CD14-positive monocyte (primary cell): ENCODE measurements around the gene ABCF3. TPM values are rescaled to one million over a fixed set of nuclear protein-coding genes. Genes with fewer than 3 reads are reported as not detected.

Experiments
- DNase-seq, 3 donors: peaks; one replicate each; pipeline ENCODE4 v3.0.0-alpha.2; 2011 to 2022
- H2AFZ ChIP-seq: 2 replicates; pipeline ENCODE4 v1.6.0; 2012; ENCODE audit warnings: mild to moderate bottlenecking, low read depth, low read length, inconsistent platforms; ENCODE audit not compliant: insufficient read depth, poor library complexity, severe bottlenecking
- H3K27ac ChIP-seq, 2 donors: 1 replicate in 1 of 2; 2 replicates in 1 of 2; pipeline ENCODE4 v1.5.1; 2012 to 2013; ENCODE audit warnings: low read length in 2 of 2, control low read depth in 1 of 2, inconsistent platforms in 1 of 2, low read depth in 1 of 2, mild to moderate bottlenecking in 1 of 2
- H3K27me3 ChIP-seq, 2 donors: one replicate each; pipeline versions ENCODE4 v1.6.0 to v1.6.1; 2011 to 2013; ENCODE audit warnings: low read length in 2 of 2; ENCODE audit not compliant: control insufficient read depth in 2 of 2, insufficient read depth in 2 of 2
- H3K36me3 ChIP-seq, 2 donors: replicated peaks in 1 of 2; 1 replicate in 1 of 2; 2 replicates in 1 of 2; pipeline versions ENCODE4 v1.5.1 to v1.6.1; 2012 to 2013; ENCODE audit warnings: low read length in 2 of 2, control low read depth in 1 of 2, inconsistent platforms in 1 of 2, mild to moderate bottlenecking in 1 of 2; ENCODE audit not compliant: insufficient read depth in 2 of 2, control insufficient read depth in 1 of 2
- H3K4me1 ChIP-seq, 2 donors: 1 replicate in 1 of 2; 2 replicates in 1 of 2; pipeline versions ENCODE4 v1.5.1 to v1.6.1; 2012 to 2013; ENCODE audit warnings: low read length in 2 of 2, control low read depth in 1 of 2, inconsistent platforms in 1 of 2, mild to moderate bottlenecking in 1 of 2, moderate library complexity in 1 of 2; ENCODE audit not compliant: insufficient read depth in 2 of 2, control insufficient read depth in 1 of 2
- H3K4me2 ChIP-seq: replicated peaks from 2 replicates; pipeline ENCODE3; 2012; ENCODE audit warnings: low read length, moderate library complexity, mild to moderate bottlenecking; ENCODE audit not compliant: poor library complexity, severe bottlenecking; ENCODE audit errors: extremely low read depth
- H3K4me3 ChIP-seq, 3 experiments: fragments of 200-600 bp in 1 of 3; sonication (generic) in 1 of 3; replicated peaks in 1 of 3; 1 replicate in 2 of 3; 2 replicates in 1 of 3; pipeline ENCODE4 v1.5.1; 2011 to 2013; ENCODE audit warnings: low read length in 3 of 3, mild to moderate bottlenecking in 3 of 3, control low read depth in 2 of 3, low read depth in 2 of 3, inconsistent platforms in 1 of 3, moderate library complexity in 1 of 3
- H3K79me2 ChIP-seq: 2 replicates; pipeline ENCODE4 v1.6.0; 2012; ENCODE audit warnings: mild to moderate bottlenecking, control low read depth, inconsistent platforms, low read length, moderate library complexity; ENCODE audit not compliant: insufficient read depth
- H3K9ac ChIP-seq: 2 replicates; pipeline ENCODE4 v1.6.0; 2017; ENCODE audit warnings: low read length, mild to moderate bottlenecking; ENCODE audit not compliant: insufficient read depth, poor library complexity, severe bottlenecking
- H3K9me3 ChIP-seq, 2 donors: replicated peaks in 1 of 2; 1 replicate in 1 of 2; 2 replicates in 1 of 2; pipeline versions ENCODE4 v1.5.1 to v1.6.1; 2012 to 2013; ENCODE audit warnings: low read length in 2 of 2, control low read depth in 1 of 2; ENCODE audit not compliant: control insufficient read depth in 1 of 2, insufficient read depth in 1 of 2
- H4K20me1 ChIP-seq: 2 replicates; pipeline ENCODE4 v1.6.0; 2012; ENCODE audit warnings: mild to moderate bottlenecking, low read length, control low read depth, moderate library complexity; ENCODE audit not compliant: insufficient read depth
- H3K27ac Mint-ChIP-seq, 7 donors: one replicate each; pipeline ENCODE4 v1.8.0; 2020; ENCODE audit warnings: mild to moderate bottlenecking in 7 of 7, mixed read lengths in 7 of 7, moderate library complexity in 6 of 7, inconsistent platforms in 2 of 7
- H3K27me3 Mint-ChIP-seq, 3 donors: one replicate each; pipeline ENCODE4 v1.8.0; 2021 to 2022; ENCODE audit warnings: low read depth in 3 of 3, mild to moderate bottlenecking in 3 of 3, mixed read lengths in 3 of 3, moderate library complexity in 3 of 3, inconsistent platforms in 1 of 3
- H3K36me3 Mint-ChIP-seq, 2 donors: one replicate each; pipeline ENCODE4 v1.8.0; 2020; ENCODE audit warnings: mixed read lengths in 2 of 2, inconsistent platforms in 1 of 2, mild to moderate bottlenecking in 1 of 2
- H3K4me1 Mint-ChIP-seq: one replicate; pipeline ENCODE4 v1.8.0; 2020; ENCODE audit warnings: mild to moderate bottlenecking, mixed read lengths
- H3K4me3 Mint-ChIP-seq, 2 donors: one replicate each; pipeline ENCODE4 v1.8.0; 2020; ENCODE audit warnings: mild to moderate bottlenecking in 2 of 2, mixed read lengths in 2 of 2, moderate library complexity in 1 of 2
- H3K9me3 Mint-ChIP-seq, 7 donors: one replicate each; pipeline ENCODE4 v1.8.0; 2020 to 2022; ENCODE audit warnings: mixed read lengths in 7 of 7, mild to moderate bottlenecking in 6 of 7, moderate library complexity in 6 of 7, inconsistent platforms in 2 of 7
- WGBS: methylation state at CpG from one replicate; pipeline ENCODE4 v1.1.5; 2013; ENCODE audit warnings: missing lambda C conversion rate; ENCODE audit not compliant: insufficient coverage; 5-methylcytosine and 5-hydroxymethylcytosine counted together
- intact Hi-C, 2 donors: fragments of 100-400 bp; cut with micrococcal nuclease; formaldehyde crosslinking; loops; one replicate each; pipeline versions ENCODE4 v1.15.0 to v1.15.1; 2023
- polyA plus RNA-seq, 3 donors: library from polyadenylated mRNA; depleted of rRNA in 1 of 3; unstranded in 2 of 3; stranded (reverse) in 1 of 3; fragments of 300-500 nt in 2 of 3; fragments of >200 nt in 1 of 3; fragmentation: Illumina TruSeq in 2 of 3; gene quantifications; 1 replicate in 2 of 3; 2 replicates in 1 of 3; pipeline ENCODE4 v1.2.3, GENCODE V29; 2012 to 2021
- TF ChIP-seq, protein P1 (sequence below): fragments of 200-600 bp; IDR thresholded peaks from one replicate; pipeline ENCODE4 v1.8.0; 2022; ENCODE audit warnings: antibody characterized with exemption, mild to moderate bottlenecking

The ABCF3 gene
- polyA plus RNA-seq, 3 donors: 13.5 to 74.8 (median 13.9) TPM

DNA sequence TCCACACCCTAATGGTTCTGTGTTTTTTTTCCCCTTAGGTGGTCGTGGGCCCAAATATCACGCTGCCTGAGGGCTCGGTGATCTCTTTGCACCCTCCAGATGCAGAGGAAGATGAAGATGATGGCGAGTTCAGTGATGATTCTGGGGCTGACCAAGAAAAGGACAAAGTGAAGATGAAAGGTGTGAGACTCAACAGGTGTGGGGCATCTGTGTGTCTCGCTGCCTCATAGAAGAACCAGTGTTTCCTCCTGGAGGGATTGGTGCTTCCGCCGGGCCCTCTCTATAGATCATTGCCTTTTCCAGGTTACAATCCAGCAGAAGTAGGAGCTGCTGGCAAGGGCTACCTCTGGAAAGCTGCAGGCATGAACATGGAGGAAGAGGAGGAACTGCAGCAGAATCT, 43.8 kb upstream of the ABCF3 start:
- peaks cover 74 to 89% of the 10 kb centered on the region in 2 donors for H3K36me3 Mint-ChIP-seq

GRCh38 chr3:184143327-184143726, 42.7 kb upstream of the ABCF3 start:
- Histone ChIP-seq H3K9me3 (no peaks in the 10 kb centered on the region), H3K4me2 (no peak overlapping the region), H4K20me1 (peaks cover 15% of the 10 kb centered on the region), H3K27ac (no peak overlapping the region), H3K79me2 (peaks cover 15% of the 10 kb centered on the region), H3K4me1 (no peaks in the 10 kb centered on the region), H2AFZ (no peak overlapping the region), H3K4me3 (no peak overlapping the region), H3K36me3 (peaks cover 69 to 76% of the 10 kb centered on the region in 2 donors), H3K27me3 (no peaks in the 10 kb centered on the region), H3K9ac (no peak overlapping the region)
- Mint-ChIP-seq H3K27ac (no peak overlapping the region), H3K4me3 (no peak overlapping the region), H3K36me3 (peaks cover 65 to 79% of the 10 kb centered on the region in 2 donors), H3K27me3 (peaks cover 0 to 2% (median 0%) of the 10 kb centered on the region in 3 donors), H3K4me1 (peaks cover 2% of the 10 kb centered on the region), H3K9me3 (peaks cover 0 to 1% (median 0%) of the 10 kb centered on the region in 7 donors)
- TF ChIP-seq, protein P1, sequence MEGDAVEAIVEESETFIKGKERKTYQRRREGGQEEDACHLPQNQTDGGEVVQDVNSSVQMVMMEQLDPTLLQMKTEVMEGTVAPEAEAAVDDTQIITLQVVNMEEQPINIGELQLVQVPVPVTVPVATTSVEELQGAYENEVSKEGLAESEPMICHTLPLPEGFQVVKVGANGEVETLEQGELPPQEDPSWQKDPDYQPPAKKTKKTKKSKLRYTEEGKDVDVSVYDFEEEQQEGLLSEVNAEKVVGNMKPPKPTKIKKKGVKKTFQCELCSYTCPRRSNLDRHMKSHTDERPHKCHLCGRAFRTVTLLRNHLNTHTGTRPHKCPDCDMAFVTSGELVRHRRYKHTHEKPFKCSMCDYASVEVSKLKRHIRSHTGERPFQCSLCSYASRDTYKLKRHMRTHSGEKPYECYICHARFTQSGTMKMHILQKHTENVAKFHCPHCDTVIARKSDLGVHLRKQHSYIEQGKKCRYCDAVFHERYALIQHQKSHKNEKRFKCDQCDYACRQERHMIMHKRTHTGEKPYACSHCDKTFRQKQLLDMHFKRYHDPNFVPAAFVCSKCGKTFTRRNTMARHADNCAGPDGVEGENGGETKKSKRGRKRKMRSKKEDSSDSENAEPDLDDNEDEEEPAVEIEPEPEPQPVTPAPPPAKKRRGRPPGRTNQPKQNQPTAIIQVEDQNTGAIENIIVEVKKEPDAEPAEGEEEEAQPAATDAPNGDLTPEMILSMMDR: no peak
- WGBS: 89% methylated on average over 3 of the region's 3 CpGs
- intact Hi-C loops: loop anchor here in 1 of 2 donors (10.0 kb wide), 1 partner anchor 249 kb away; no protein-coding TSS in a partner anchor
- no peak for DNase-seq

More for the DNA sequence above, 43.8 kb upstream of the ABCF3 start:
- Mint-ChIP-seq H3K4me1 (peaks cover 2% of the 10 kb centered on the region), H3K27ac (peak overlapping the region in 2 of 7 donors; percentile 21 to 53), H3K9me3 (peaks cover 0 to 1% (median 0%) of the 10 kb centered on the region in 7 donors), H3K4me3 (no peak overlapping the region), H3K27me3 (peaks cover 0 to 2% (median 0%) of the 10 kb centered on the region in 3 donors)
- Histone ChIP-seq H3K4me2 (no peak overlapping the region), H3K36me3 (peaks cover 75 to 86% of the 10 kb centered on the region in 2 donors), H3K9ac (no peak overlapping the region), H3K9me3 (no peaks in the 10 kb centered on the region), H3K27ac (peak overlapping the region in 1 of 2 donors; percentile 14), H3K27me3 (no peaks in the 10 kb centered on the region), H2AFZ (no peak overlapping the region), H3K4me1 (peaks cover 0 to 3% of the 10 kb centered on the region in 2 donors), H3K4me3 (no peak overlapping the region), H4K20me1 (peaks cover 25% of the 10 kb centered on the region), H3K79me2 (peaks cover 26% of the 10 kb centered on the region)
- 100% methylated on average over 1 of the region's 7 CpGs for WGBS
- TF ChIP-seq, protein P1: no peak
- no peak for DNase-seq
- intact Hi-C loops: loop anchor here in 1 of 2 donors (10.0 kb wide), 1 partner anchor 247 kb away; no protein-coding TSS in a partner anchor
